ENCODE results near the gene MGAT5.

The MGAT5 gene

GRCh38 chr2:134413912-134414311, 160.0 kb downstream of the MGAT5 start:
- no peak for ATAC-seq
- TF ChIP-seq TSHZ2 (CRISPR knock-in tag; IDR thresholded peaks at IDR 0.05): no peak
- TF ChIP-seq ZNF8 (CRISPR knock-in tag; IDR thresholded peaks at IDR 0.05): no peak
- TF ChIP-seq CREB5 (CRISPR knock-in tag; IDR thresholded peaks at IDR 0.05; ENCODE audit: low read depth): no peak
- TF ChIP-seq ARNTL (CRISPR knock-in tag; IDR thresholded peaks at IDR 0.05; ENCODE audit: borderline replicate concordance, low read depth): no peak
- TF ChIP-seq ZNF70 (CRISPR knock-in tag; IDR thresholded peaks at IDR 0.05): no peak
- TF ChIP-seq, protein P1, sequence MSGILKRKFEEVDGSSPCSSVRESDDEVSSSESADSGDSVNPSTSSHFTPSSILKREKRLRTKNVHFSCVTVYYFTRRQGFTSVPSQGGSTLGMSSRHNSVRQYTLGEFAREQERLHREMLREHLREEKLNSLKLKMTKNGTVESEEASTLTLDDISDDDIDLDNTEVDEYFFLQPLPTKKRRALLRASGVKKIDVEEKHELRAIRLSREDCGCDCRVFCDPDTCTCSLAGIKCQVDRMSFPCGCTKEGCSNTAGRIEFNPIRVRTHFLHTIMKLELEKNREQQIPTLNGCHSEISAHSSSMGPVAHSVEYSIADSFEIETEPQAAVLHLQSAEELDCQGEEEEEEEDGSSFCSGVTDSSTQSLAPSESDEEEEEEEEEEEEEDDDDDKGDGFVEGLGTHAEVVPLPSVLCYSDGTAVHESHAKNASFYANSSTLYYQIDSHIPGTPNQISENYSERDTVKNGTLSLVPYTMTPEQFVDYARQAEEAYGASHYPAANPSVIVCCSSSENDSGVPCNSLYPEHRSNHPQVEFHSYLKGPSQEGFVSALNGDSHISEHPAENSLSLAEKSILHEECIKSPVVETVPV (CRISPR knock-in tag; IDR thresholded peaks at IDR 0.05): no peak
- TF ChIP-seq, protein P2, sequence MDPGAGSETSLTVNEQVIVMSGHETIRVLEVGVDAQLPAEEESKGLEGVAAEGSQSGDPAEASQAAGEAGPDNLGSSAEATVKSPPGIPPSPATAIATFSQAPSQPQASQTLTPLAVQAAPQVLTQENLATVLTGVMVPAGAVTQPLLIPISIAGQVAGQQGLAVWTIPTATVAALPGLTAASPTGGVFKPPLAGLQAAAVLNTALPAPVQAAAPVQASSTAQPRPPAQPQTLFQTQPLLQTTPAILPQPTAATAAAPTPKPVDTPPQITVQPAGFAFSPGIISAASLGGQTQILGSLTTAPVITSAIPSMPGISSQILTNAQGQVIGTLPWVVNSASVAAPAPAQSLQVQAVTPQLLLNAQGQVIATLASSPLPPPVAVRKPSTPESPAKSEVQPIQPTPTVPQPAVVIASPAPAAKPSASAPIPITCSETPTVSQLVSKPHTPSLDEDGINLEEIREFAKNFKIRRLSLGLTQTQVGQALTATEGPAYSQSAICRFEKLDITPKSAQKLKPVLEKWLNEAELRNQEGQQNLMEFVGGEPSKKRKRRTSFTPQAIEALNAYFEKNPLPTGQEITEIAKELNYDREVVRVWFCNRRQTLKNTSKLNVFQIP (CRISPR knock-in tag; IDR thresholded peaks at IDR 0.05; ENCODE audit: borderline replicate concordance, low read depth): no peak
- TF ChIP-seq PATZ1 (CRISPR knock-in tag; IDR thresholded peaks at IDR 0.05; ENCODE audit: borderline replicate concordance): no peak
- TF ChIP-seq TOX (CRISPR knock-in tag; IDR thresholded peaks at IDR 0.05; ENCODE audit: borderline replicate concordance): no peak
- no peak for TF ChIP-seq ESRRG (CRISPR knock-in tag; IDR thresholded peaks at IDR 0.05)
- TF ChIP-seq ZNF565 (CRISPR knock-in tag; conservative IDR thresholded peaks at IDR 0.05; ENCODE audit: low read depth): no peak
- no peak for TF ChIP-seq OSR1 (CRISPR knock-in tag; IDR thresholded peaks at IDR 0.05)

DNA sequence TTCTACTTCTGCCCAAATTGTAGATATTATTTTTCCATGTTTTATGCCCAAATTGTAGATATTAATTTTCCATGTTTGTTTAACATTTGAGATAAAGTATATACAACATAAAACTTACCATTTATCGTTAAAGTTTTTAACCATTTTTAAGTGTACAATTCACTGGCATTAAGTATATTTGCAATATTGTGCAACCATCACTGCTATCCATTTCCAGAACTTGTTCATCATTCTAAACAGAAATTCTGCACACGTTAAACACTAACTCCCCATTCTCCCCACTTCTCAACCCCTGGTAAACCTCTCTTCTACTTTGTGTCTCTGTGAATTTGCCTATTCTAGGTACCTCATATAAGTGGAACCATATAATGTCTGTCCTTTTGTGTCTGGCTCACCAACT, 162.1 kb downstream of the MGAT5 start:
- TF ChIP-seq TCF4 (CRISPR knock-in tag; IDR thresholded peaks at IDR 0.05; ENCODE audit: borderline replicate concordance): no peak
- no peak for TF ChIP-seq CREB5 (CRISPR knock-in tag; IDR thresholded peaks at IDR 0.05; ENCODE audit: low read depth)
- no peak for TF ChIP-seq RARB (CRISPR knock-in tag; IDR thresholded peaks at IDR 0.05)
- TF ChIP-seq SNAI2 (CRISPR knock-in tag; IDR thresholded peaks at IDR 0.05): no peak

DNA sequence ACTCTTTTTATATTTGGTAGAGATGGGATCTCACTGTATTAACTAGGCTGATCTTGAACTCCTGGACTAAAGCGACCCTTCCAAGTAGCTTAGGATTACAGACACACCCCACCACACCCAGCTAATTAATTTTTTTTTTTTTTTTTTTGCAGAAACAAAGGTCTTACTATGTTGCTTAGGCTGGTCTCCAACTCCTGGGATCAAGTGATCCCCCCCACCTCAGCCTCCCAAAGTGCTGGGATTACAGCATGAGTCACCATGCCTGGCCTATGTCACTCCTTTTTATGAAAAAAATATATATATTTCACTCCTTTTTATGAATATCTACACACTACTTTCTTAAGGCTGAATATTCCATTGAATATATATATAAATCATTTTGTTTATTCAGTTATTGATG, 162.8 kb downstream of the MGAT5 start:
- no peak for ATAC-seq
- TF ChIP-seq CSDC2 (CRISPR knock-in tag; IDR thresholded peaks at IDR 0.05): no peak
- no peak for TF ChIP-seq TSHZ2 (CRISPR knock-in tag; IDR thresholded peaks at IDR 0.05)
- no peak for TF ChIP-seq ARNTL (CRISPR knock-in tag; IDR thresholded peaks at IDR 0.05; ENCODE audit: borderline replicate concordance, low read depth)
- no peak for TF ChIP-seq BACH2 (CRISPR knock-in tag; IDR thresholded peaks at IDR 0.05; ENCODE audit: borderline replicate concordance)

More for the DNA sequence above, 162.1 kb downstream of the MGAT5 start:
- no peak for ATAC-seq
